ENCODE measurements around the gene RLN1.

Gene RLN1

DNA sequence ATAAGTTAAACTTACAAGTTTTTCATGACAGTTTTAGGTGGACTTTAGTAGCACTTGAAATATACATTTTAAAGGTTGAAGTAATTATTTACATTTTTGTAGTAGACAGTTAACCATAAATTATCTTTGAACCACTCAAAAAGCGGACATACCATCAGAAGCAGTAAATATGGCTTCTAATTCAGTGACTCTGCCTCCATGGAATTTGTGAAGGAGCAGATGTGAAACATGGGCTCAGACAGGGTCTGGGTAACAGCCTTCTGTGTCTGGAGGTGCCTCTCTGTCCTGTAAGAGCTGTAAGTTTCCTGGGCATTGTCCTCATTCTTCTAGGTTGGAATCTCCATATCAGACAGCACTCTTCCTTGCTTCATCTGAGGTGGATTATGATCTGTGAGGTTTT is 47.5 kb downstream of the RLN1 start:
- Histone ChIP-seq H3K27ac (ENCODE audit: low read depth, low read length) (no peak overlapping the region), H3K9ac (ENCODE audit: low read length in 5 of 5) (no peak overlapping the region), H3K4me1 (ENCODE audit: control insufficient read depth in 5 of 5, insufficient read depth in 5 of 5, low read length in 5 of 5) (no peaks in the 10 kb centered on the region), H3K36me3 (ENCODE audit: control insufficient read depth in 5 of 5, insufficient read depth in 5 of 5, low read length in 5 of 5) (no peaks in the 10 kb centered on the region), H3K27me3 (ENCODE audit: control insufficient read depth in 5 of 5, insufficient read depth in 4 of 5, low read length in 5 of 5) (peaks cover 0 to 2% (median 0%) of the 10 kb centered on the region in 5 donors), H3K9me3 (ENCODE audit: control insufficient read depth in 5 of 5, low read length in 5 of 5) (no peaks in the 10 kb centered on the region), H3K4me3 (ENCODE audit: low read depth in 1 of 5, low read length in 5 of 5) (no peak overlapping the region)

DNA sequence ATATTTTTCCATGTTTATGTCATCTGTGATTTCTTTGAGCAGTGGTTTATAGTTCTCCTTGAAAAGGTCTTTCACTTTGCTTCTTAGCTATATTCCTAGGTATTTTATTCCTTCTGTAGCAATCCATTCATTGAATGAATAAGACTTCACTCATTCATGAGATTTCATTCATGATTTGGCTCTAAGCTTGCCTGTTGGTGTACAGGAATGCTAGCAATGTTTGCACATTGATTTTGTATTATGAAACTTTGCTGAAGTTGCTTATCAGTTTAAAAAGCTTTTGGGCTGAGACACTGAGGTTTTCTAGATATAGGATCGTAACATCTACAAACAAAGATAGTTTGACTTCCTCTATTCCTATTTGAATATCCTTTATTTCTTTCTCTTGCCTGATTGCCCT is 51.1 kb downstream of the RLN1 start:
- no peak overlapping the region for H3K27ac ChIP-seq (ENCODE audit: low read depth, low read length)
- H3K9ac ChIP-seq (ENCODE audit: low read length in 5 of 5), result no peak overlapping the region
- no peaks in the 10 kb centered on the region for H3K9me3 ChIP-seq (ENCODE audit: control insufficient read depth in 5 of 5, low read length in 5 of 5)
- no peak overlapping the region for H3K4me3 ChIP-seq (ENCODE audit: low read depth in 1 of 5, low read length in 5 of 5)
- H3K27me3 ChIP-seq (ENCODE audit: control insufficient read depth in 5 of 5, insufficient read depth in 4 of 5, low read length in 5 of 5), result peaks cover 0 to 2% (median 0%) of the 10 kb centered on the region in 5 donors
- no peaks in the 10 kb centered on the region for H3K36me3 ChIP-seq (ENCODE audit: control insufficient read depth in 5 of 5, insufficient read depth in 5 of 5, low read length in 5 of 5)
- H3K4me1 ChIP-seq (ENCODE audit: control insufficient read depth in 5 of 5, insufficient read depth in 5 of 5, low read length in 5 of 5), result no peaks in the 10 kb centered on the region

DNA sequence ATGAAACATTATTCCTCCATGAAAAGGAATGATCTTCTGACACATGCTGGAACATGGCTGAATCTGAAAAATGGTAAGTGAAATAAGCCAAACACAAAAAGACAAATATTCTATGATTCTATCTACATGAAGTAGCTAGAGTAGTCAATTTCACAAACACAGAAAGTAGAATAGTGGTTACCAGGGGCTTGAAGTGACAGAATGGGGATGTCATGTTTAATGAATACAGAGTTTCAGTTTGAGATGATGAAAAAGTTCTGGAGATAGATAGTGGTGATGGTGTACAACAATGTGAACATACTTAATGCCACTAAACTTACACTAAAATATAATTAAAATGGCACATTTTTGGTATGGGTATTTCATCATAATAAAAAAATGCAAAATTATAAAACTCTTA is 53.4 kb downstream of the RLN1 start:
- Histone ChIP-seq H3K4me1 (ENCODE audit: control insufficient read depth in 5 of 5, insufficient read depth in 5 of 5, low read length in 5 of 5) (no peaks in the 10 kb centered on the region), H3K9ac (ENCODE audit: low read length in 5 of 5) (no peak overlapping the region), H3K4me3 (ENCODE audit: low read depth in 1 of 5, low read length in 5 of 5) (no peak overlapping the region), H3K27ac (ENCODE audit: low read depth, low read length) (no peak overlapping the region), H3K9me3 (ENCODE audit: control insufficient read depth in 5 of 5, low read length in 5 of 5) (no peaks in the 10 kb centered on the region), H3K27me3 (ENCODE audit: control insufficient read depth in 5 of 5, insufficient read depth in 4 of 5, low read length in 5 of 5) (no peaks in the 10 kb centered on the region), H3K36me3 (ENCODE audit: control insufficient read depth in 5 of 5, insufficient read depth in 5 of 5, low read length in 5 of 5) (no peaks in the 10 kb centered on the region)
